ENCODE results near the gene FOS. TPM values are rescaled to one million over a fixed set of nuclear protein-coding genes. Genes with fewer than 3 reads are reported as not detected.

Gene FOS
- total and polyA plus RNA-seq, 2 of the 13 experiments (the other 11 are each of a cell fraction or from before 2014, with no cell fraction given), result 15.9 to 24.2 TPM

DNA sequence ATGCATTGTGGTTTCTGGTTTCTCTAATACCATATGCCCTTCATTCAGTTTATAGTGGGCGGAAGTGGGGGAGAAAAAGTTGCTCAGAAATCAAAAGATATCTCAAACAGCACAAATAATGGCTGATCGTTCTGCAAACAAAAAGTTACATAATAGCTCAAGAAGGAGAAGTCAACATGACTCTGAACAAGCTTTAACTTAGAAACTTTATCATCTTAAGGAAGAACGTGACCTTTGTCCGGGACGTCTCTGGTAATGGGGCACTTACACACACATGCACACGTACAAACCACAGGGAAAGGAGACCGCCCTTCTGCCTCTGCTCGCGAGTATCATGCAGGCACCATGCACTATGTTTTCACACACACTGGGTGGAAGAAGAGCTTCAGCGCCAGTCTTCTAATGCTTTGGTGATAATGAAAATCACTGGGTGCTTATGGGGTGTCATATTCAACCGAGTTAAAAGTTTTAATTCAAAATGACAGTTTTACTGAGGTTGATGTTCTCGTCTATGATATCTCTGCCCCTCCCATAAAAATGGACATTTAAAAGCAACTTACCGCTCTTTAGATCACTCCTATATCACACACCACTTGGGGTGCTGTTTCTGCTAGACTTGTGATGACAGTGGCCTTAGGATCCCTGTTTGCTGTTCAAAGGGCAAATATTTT is 4.7 kb downstream of the FOS start (continued):
- TF ChIP-seq SAP130 (CRISPR knock-in tag; IDR thresholded peaks at IDR 0.05; ENCODE audit: low read depth) (0 out of 2 replicates have a peak, but pooled peaks have one; percentile 15), ZNF788 (CRISPR knock-in tag; IDR thresholded peaks at IDR 0.05; ENCODE audit: borderline replicate concordance) (0 out of 2 replicates have a peak, but pooled peaks have one; percentile 24), GATAD2A (CRISPR knock-in tag; IDR thresholded peaks at IDR 0.05) (no peak), SALL1 (CRISPR knock-in tag; IDR thresholded peaks at IDR 0.05) (0 out of 2 replicates have a peak, but pooled peaks have one; percentile 34), AKAP8 (CRISPR knock-in tag; IDR thresholded peaks at IDR 0.05) (no peak), REL (CRISPR knock-in tag; conservative IDR thresholded peaks at IDR 0.05) (no peak)
- TF ChIP-seq, protein P1, sequence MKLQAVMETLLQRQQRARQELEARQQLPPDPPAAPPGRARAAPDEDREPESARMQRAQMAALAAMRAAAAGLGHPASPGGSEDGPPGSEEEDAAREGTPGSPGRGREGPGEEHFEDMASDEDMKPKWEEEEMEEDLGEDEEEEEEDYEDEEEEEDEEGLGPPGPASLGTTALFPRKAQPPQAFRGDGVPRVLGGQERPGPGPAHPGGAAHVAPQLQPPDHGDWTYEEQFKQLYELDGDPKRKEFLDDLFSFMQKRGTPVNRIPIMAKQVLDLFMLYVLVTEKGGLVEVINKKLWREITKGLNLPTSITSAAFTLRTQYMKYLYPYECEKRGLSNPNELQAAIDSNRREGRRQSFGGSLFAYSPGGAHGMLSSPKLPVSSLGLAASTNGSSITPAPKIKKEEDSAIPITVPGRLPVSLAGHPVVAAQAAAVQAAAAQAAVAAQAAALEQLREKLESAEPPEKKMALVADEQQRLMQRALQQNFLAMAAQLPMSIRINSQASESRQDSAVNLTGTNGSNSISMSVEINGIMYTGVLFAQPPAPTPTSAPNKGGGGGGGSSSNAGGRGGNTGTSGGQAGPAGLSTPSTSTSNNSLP (IDR thresholded peaks at IDR 0.05; ENCODE audit: low read depth, low read length), result peak; percentile 31; the same call in 1 of the 2 replicates
- TF ChIP-seq, protein P2, sequence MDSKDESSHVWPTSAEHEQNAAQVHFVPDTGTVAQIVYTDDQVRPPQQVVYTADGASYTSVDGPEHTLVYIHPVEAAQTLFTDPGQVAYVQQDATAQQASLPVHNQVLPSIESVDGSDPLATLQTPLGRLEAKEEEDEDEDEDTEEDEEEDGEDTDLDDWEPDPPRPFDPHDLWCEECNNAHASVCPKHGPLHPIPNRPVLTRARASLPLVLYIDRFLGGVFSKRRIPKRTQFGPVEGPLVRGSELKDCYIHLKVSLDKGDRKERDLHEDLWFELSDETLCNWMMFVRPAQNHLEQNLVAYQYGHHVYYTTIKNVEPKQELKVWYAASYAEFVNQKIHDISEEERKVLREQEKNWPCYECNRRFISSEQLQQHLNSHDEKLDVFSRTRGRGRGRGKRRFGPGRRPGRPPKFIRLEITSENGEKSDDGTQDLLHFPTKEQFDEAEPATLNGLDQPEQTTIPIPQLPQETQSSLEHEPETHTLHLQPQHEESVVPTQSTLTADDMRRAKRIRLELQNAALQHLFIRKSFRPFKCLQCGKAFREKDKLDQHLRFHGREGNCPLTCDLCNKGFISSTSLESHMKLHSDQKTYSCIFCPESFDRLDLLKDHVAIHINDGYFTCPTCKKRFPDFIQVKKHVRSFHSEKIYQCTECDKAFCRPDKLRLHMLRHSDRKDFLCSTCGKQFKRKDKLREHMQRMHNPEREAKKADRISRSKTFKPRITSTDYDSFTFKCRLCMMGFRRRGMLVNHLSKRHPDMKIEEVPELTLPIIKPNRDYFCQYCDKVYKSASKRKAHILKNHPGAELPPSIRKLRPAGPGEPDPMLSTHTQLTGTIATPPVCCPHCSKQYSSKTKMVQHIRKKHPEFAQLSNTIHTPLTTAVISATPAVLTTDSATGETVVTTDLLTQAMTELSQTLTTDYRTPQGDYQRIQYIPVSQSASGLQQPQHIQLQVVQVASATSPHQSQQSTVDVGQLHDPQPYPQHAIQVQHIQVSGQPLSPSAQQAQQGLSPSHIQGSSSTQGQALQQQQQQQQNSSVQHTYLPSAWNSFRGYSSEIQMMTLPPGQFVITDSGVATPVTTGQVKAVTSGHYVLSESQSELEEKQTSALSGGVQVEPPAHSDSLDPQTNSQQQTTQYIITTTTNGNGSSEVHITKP (CRISPR knock-in tag; IDR thresholded peaks at IDR 0.05; ENCODE audit: low read depth), result peak; percentile 24; the same call in 1 of the 2 replicates
- TF ChIP-seq, protein P3, sequence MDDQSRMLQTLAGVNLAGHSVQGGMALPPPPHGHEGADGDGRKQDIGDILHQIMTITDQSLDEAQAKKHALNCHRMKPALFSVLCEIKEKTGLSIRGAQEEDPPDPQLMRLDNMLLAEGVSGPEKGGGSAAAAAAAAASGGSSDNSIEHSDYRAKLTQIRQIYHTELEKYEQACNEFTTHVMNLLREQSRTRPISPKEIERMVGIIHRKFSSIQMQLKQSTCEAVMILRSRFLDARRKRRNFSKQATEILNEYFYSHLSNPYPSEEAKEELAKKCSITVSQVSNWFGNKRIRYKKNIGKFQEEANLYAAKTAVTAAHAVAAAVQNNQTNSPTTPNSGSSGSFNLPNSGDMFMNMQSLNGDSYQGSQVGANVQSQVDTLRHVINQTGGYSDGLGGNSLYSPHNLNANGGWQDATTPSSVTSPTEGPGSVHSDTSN (CRISPR knock-in tag; IDR thresholded peaks at IDR 0.05; ENCODE audit: borderline replicate concordance), result no peak
- TF ChIP-seq, protein P4, sequence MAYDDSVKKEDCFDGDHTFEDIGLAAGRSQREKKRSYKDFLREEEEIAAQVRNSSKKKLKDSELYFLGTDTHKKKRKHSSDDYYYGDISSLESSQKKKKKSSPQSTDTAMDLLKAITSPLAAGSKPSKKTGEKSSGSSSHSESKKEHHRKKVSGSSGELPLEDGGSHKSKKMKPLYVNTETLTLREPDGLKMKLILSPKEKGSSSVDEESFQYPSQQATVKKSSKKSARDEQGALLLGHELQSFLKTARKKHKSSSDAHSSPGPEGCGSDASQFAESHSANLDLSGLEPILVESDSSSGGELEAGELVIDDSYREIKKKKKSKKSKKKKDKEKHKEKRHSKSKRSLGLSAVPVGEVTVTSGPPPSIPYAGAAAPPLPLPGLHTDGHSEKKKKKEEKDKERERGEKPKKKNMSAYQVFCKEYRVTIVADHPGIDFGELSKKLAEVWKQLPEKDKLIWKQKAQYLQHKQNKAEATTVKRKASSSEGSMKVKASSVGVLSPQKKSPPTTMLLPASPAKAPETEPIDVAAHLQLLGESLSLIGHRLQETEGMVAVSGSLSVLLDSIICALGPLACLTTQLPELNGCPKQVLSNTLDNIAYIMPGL (CRISPR knock-in tag; IDR thresholded peaks at IDR 0.05; ENCODE audit: borderline replicate concordance in 1 of 2, low read depth in 1 of 2), result 0 out of 4 replicates have a peak, but pooled peaks of 1 of the 2 experiments have one; percentile 15
